ENCODE data around the gene PAM.

DNA sequence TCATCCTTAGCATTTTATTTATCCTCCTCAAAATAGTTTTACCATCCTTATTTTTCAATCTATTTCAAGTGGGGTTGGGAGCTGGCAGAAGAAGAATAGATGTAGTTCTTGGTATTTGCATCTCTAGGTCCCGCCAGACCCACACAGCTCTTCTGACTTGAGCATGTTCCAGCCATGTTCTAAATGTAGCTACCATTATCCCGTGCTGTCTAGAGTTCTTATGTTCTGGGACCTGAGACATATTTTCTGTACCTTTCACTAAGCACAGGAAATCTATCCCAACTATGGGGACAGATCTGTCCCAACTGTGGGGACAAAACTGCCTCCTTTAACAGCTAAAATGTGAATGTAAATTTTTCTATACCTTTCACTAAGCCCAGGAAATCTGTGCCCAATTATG lies 32.0 kb downstream of the PAM start:
- TF ChIP-seq, protein P1, sequence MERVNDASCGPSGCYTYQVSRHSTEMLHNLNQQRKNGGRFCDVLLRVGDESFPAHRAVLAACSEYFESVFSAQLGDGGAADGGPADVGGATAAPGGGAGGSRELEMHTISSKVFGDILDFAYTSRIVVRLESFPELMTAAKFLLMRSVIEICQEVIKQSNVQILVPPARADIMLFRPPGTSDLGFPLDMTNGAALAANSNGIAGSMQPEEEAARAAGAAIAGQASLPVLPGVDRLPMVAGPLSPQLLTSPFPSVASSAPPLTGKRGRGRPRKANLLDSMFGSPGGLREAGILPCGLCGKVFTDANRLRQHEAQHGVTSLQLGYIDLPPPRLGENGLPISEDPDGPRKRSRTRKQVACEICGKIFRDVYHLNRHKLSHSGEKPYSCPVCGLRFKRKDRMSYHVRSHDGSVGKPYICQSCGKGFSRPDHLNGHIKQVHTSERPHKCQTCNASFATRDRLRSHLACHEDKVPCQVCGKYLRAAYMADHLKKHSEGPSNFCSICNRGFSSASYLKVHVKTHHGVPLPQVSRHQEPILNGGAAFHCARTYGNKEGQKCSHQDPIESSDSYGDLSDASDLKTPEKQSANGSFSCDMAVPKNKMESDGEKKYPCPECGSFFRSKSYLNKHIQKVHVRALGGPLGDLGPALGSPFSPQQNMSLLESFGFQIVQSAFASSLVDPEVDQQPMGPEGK (CRISPR knock-in tag; IDR thresholded peaks at IDR 0.05; ENCODE audit: borderline replicate concordance), result no peak
- TF ChIP-seq, protein P2, sequence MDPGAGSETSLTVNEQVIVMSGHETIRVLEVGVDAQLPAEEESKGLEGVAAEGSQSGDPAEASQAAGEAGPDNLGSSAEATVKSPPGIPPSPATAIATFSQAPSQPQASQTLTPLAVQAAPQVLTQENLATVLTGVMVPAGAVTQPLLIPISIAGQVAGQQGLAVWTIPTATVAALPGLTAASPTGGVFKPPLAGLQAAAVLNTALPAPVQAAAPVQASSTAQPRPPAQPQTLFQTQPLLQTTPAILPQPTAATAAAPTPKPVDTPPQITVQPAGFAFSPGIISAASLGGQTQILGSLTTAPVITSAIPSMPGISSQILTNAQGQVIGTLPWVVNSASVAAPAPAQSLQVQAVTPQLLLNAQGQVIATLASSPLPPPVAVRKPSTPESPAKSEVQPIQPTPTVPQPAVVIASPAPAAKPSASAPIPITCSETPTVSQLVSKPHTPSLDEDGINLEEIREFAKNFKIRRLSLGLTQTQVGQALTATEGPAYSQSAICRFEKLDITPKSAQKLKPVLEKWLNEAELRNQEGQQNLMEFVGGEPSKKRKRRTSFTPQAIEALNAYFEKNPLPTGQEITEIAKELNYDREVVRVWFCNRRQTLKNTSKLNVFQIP (CRISPR knock-in tag; IDR thresholded peaks at IDR 0.05; ENCODE audit: borderline replicate concordance, low read depth), result no peak
- TF ChIP-seq OSR1 (CRISPR knock-in tag; IDR thresholded peaks at IDR 0.05) (no peak), ARNTL (CRISPR knock-in tag; IDR thresholded peaks at IDR 0.05; ENCODE audit: borderline replicate concordance, low read depth) (no peak), ISL1 (CRISPR knock-in tag; IDR thresholded peaks at IDR 0.05) (no peak), TCF4 (CRISPR knock-in tag; IDR thresholded peaks at IDR 0.05; ENCODE audit: borderline replicate concordance) (no peak), CREB5 (CRISPR knock-in tag; IDR thresholded peaks at IDR 0.05; ENCODE audit: low read depth) (no peak), GLIS3 (CRISPR knock-in tag; IDR thresholded peaks at IDR 0.05) (no peak), PPARA (CRISPR knock-in tag; IDR thresholded peaks at IDR 0.05; ENCODE audit: borderline replicate concordance) (no peak), BACH2 (CRISPR knock-in tag; IDR thresholded peaks at IDR 0.05; ENCODE audit: borderline replicate concordance) (no peak), ZFP30 (CRISPR knock-in tag; IDR thresholded peaks at IDR 0.05) (no peak)

Data from SK-N-SH treated with all-trans-retinoic acid at 6 μM for 48 hours (cell line).